ENCODE results near the gene FAHD2B. TPM values are rescaled to one million over a fixed set of nuclear protein-coding genes. Genes with fewer than 3 reads are reported as not detected.
A peak's percentile ranks its signal among the peaks of the same experiment; 100 is the strongest.
"Not testable (repeated sequence)": the region's sequence is repeated elsewhere in the genome, so short reads cannot be mapped to it uniquely, and the experiment has no call there.

Gene FAHD2B
- total RNA-seq, 2 donors from 2014 or later: 36.3 to 49.7 TPM

DNA sequence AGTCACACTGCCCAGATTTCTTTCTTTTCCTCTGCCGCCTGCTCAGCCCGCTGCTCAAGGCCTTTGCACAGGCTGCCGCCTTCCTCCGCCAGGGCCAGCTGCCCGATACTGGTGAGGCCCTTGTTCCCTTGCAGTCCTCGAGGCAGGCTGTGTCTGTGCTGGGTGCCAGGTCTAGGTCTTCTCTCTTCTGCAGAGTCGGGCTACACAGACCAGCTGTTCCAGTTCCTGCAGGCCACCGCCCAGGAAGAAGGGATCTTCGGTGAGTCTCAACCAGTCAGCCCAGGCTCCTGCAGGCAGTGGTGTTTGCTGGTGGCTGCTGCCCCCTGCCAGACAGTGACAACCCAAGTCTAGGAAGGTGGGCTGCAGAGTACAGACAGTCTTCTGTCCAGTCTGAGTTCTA, 12.5 kb downstream of the FAHD2B start:
- H3K4me1 ChIP-seq (ENCODE audit: control insufficient read depth, insufficient read depth, low read length); H3K27ac ChIP-seq (ENCODE audit: low read depth, low read length); H3K9ac ChIP-seq (ENCODE audit: extremely low read depth, low read length, poor library complexity, severe bottlenecking); H3K9me3 ChIP-seq (ENCODE audit: control insufficient read depth, low read length); H3K27me3 Mint-ChIP-seq (ENCODE audit: insufficient read depth); H3K4me3 ChIP-seq (ENCODE audit: low read length); H3K36me3 Mint-ChIP-seq (ENCODE audit: low read depth); H3K36me3 ChIP-seq (ENCODE audit: control insufficient read depth, insufficient read depth, low read length); H3K27ac Mint-ChIP-seq; H3K27me3 ChIP-seq (ENCODE audit: control insufficient read depth, insufficient read depth, low read length, poor library complexity, severe bottlenecking); H3K4me3 Mint-ChIP-seq; H3K4me1 Mint-ChIP-seq; H3K9me3 Mint-ChIP-seq: not testable (repeated sequence)
- DNase-seq: peak; percentile 64
- 86% methylated on average over 4 of the region's 9 CpGs; no CpG with 5 or more reads in 1 of the 2 experiments for WGBS, 2 experiments (ENCODE audit: insufficient coverage in 1 of 2, insufficient read length in 1 of 2)
- TF ChIP-seq, protein P1, sequence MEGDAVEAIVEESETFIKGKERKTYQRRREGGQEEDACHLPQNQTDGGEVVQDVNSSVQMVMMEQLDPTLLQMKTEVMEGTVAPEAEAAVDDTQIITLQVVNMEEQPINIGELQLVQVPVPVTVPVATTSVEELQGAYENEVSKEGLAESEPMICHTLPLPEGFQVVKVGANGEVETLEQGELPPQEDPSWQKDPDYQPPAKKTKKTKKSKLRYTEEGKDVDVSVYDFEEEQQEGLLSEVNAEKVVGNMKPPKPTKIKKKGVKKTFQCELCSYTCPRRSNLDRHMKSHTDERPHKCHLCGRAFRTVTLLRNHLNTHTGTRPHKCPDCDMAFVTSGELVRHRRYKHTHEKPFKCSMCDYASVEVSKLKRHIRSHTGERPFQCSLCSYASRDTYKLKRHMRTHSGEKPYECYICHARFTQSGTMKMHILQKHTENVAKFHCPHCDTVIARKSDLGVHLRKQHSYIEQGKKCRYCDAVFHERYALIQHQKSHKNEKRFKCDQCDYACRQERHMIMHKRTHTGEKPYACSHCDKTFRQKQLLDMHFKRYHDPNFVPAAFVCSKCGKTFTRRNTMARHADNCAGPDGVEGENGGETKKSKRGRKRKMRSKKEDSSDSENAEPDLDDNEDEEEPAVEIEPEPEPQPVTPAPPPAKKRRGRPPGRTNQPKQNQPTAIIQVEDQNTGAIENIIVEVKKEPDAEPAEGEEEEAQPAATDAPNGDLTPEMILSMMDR (conservative IDR thresholded peaks at IDR 0.05): peak; percentile 65

DNA sequence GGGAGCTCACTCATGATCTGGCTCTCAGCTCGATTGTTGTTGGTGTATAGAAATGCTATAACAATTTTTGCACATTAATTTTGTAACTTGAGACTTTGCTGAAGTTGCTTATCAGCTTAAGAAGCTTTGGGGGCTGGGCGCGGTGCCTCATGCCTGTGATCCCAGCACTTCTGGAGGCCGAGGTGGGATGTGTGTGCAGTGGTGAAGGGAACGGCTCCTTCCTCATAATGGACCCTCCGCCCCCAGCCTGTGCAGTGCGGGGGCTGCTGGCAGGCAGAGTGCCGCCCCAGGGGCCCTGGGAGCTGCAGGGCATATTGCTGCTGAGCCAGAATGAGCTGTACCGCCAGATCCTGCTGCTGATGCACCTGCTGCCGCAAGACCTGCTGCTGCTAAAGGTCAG, 13.8 kb downstream of the FAHD2B start:
- not testable (repeated sequence) for H3K36me3 ChIP-seq (ENCODE audit: control insufficient read depth, insufficient read depth, low read length); H3K4me3 Mint-ChIP-seq; H3K4me1 Mint-ChIP-seq

DNA sequence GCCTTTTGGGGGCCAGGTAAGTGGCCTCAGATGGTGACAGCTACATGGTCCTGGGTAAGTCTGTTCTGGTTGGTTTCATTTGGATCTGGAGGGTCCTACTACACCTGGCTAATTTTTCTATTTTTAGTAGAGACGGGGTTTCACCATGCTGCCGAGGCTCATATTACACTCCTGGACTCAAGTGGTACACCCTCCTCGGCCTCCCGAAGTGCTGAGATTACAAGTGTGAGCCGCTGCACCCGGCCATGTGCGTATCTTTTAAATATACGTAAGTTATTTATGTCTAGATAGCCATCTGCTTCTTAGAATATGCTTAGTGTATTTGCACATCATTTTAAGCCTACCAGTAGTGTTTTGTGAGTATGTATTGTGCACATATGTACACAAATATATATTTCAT, 17.5 kb downstream of the FAHD2B start:
- H3K4me1 Mint-ChIP-seq; H3K4me3 Mint-ChIP-seq; H3K27me3 ChIP-seq (ENCODE audit: control insufficient read depth, insufficient read depth, low read length, poor library complexity, severe bottlenecking); DNase-seq; H3K27ac Mint-ChIP-seq; H3K27me3 Mint-ChIP-seq (ENCODE audit: insufficient read depth); H3K4me3 ChIP-seq (ENCODE audit: low read length); H3K9me3 Mint-ChIP-seq; H3K9ac ChIP-seq (ENCODE audit: extremely low read depth, low read length, poor library complexity, severe bottlenecking); H3K36me3 ChIP-seq (ENCODE audit: control insufficient read depth, insufficient read depth, low read length); H3K36me3 Mint-ChIP-seq (ENCODE audit: low read depth); H3K9me3 ChIP-seq (ENCODE audit: control insufficient read depth, low read length); H3K27ac ChIP-seq (ENCODE audit: low read depth, low read length); H3K4me1 ChIP-seq (ENCODE audit: control insufficient read depth, insufficient read depth, low read length): not testable (repeated sequence)
- 93% methylated on average over 8 of the region's 8 CpGs; no CpG with 5 or more reads in 1 of the 2 experiments for WGBS, 2 experiments (ENCODE audit: insufficient coverage in 1 of 2, insufficient read length in 1 of 2)

More for the DNA sequence above, 13.8 kb downstream of the FAHD2B start:
- H3K9me3 Mint-ChIP-seq; H3K9me3 ChIP-seq (ENCODE audit: control insufficient read depth, low read length); H3K9ac ChIP-seq (ENCODE audit: extremely low read depth, low read length, poor library complexity, severe bottlenecking); H3K27me3 ChIP-seq (ENCODE audit: control insufficient read depth, insufficient read depth, low read length, poor library complexity, severe bottlenecking); H3K4me1 ChIP-seq (ENCODE audit: control insufficient read depth, insufficient read depth, low read length); H3K36me3 Mint-ChIP-seq (ENCODE audit: low read depth); H3K27ac ChIP-seq (ENCODE audit: low read depth, low read length); H3K4me3 ChIP-seq (ENCODE audit: low read length); DNase-seq; H3K27ac Mint-ChIP-seq; H3K27me3 Mint-ChIP-seq (ENCODE audit: insufficient read depth): not testable (repeated sequence)
- WGBS, 2 experiments (ENCODE audit: insufficient coverage in 1 of 2, insufficient read length in 1 of 2): 100% methylated on average over 4 of the region's 10 CpGs; no CpG with 5 or more reads in 1 of the 2 experiments

DNA sequence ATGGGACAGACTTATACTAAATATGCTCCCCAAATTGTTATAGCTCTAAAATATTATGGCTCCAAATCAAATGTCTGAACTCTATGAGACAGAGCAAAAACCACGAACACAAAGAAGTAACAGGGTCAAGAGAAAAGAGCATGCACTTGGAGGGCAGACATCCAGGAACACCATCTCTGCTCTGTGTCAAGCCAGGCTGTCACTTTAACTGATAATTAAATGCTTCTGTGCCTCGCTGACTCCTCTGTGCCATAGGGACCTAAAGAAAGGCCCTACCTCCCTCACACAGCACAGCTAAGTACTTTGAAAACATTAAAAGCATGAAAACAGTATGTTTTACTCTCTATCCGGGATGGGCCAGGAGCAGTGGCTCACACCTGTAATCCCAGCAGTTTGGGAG, 23.8 kb downstream of the FAHD2B start:
- H3K27me3 Mint-ChIP-seq (ENCODE audit: insufficient read depth); H3K27me3 ChIP-seq (ENCODE audit: control insufficient read depth, insufficient read depth, low read length, poor library complexity, severe bottlenecking); H3K4me3 Mint-ChIP-seq; H3K4me1 ChIP-seq (ENCODE audit: control insufficient read depth, insufficient read depth, low read length); H3K36me3 Mint-ChIP-seq (ENCODE audit: low read depth); H3K27ac ChIP-seq (ENCODE audit: low read depth, low read length); H3K36me3 ChIP-seq (ENCODE audit: control insufficient read depth, insufficient read depth, low read length); DNase-seq; H3K4me3 ChIP-seq (ENCODE audit: low read length); H3K9me3 ChIP-seq (ENCODE audit: control insufficient read depth, low read length); H3K9ac ChIP-seq (ENCODE audit: extremely low read depth, low read length, poor library complexity, severe bottlenecking); H3K27ac Mint-ChIP-seq: not testable (repeated sequence)
- Mint-ChIP-seq H3K9me3 (peaks cover 19% of the 10 kb centered on the region), H3K4me1 (peaks cover 10% of the 10 kb centered on the region)
- 100% methylated on average over 1 of the region's 3 CpGs; no CpG with 5 or more reads in 1 of the 2 experiments for WGBS, 2 experiments (ENCODE audit: insufficient coverage in 1 of 2, insufficient read length in 1 of 2)

DNA sequence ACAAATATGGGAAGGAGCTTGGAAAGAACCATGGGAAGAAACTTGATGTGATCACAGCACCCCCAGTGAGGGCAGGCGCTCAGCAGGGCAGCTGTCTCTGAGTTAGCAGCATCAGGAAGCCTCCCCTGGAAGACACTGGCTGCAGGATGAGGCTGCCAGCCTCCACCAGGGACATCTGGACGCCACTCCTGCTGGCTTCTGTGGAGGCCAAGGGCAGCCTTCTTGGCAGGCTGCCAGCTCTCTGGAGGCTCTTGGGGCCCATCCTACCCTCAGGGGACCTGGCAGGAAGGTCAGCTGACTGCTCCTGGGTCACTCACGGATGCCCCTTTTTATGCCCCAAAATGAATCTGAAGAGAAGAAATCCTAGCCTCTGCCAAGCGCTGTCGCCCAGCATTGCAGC, 26.0 kb downstream of the FAHD2B start:
- not testable (repeated sequence) for H3K4me3 Mint-ChIP-seq; H3K27me3 ChIP-seq (ENCODE audit: control insufficient read depth, insufficient read depth, low read length, poor library complexity, severe bottlenecking); H3K27me3 Mint-ChIP-seq (ENCODE audit: insufficient read depth); H3K27ac ChIP-seq (ENCODE audit: low read depth, low read length); H3K4me1 ChIP-seq (ENCODE audit: control insufficient read depth, insufficient read depth, low read length); H3K4me3 ChIP-seq (ENCODE audit: low read length); H3K27ac Mint-ChIP-seq; H3K36me3 ChIP-seq (ENCODE audit: control insufficient read depth, insufficient read depth, low read length); DNase-seq; H3K9ac ChIP-seq (ENCODE audit: extremely low read depth, low read length, poor library complexity, severe bottlenecking); H3K9me3 ChIP-seq (ENCODE audit: control insufficient read depth, low read length); H3K36me3 Mint-ChIP-seq (ENCODE audit: low read depth)
- peaks cover 12% of the 10 kb centered on the region for H3K9me3 Mint-ChIP-seq
- WGBS, 2 experiments (ENCODE audit: insufficient coverage in 1 of 2, insufficient read length in 1 of 2): 94% methylated on average over 2 of the region's 5 CpGs; no CpG with 5 or more reads in 1 of the 2 experiments
- H3K4me1 Mint-ChIP-seq: peaks cover 11% of the 10 kb centered on the region
